MCF 10A (cell line): ENCODE data around the gene MBLAC1. TPM values are rescaled to one million over a fixed set of nuclear protein-coding genes. Genes with fewer than 3 reads are reported as not detected.

Experiments used
- BruUV-seq: library from RNA; stranded (reverse); fragments of 400-500 nt; replicated peaks from 2 replicates; lab custom pipeline; 2021; lab: Mats Ljungman, UMichigan
- CTCF ChIA-PET: fragments of 300-600 bp; sonication (Branson Sonifier 250); formaldehyde crosslinking; extraction: SDS; loops from one replicate; lab custom pipeline; 2021; ENCODE audit warnings: antibody characterized with exemption, inconsistent platforms; lab: Yijun Ruan, JAX
- POLR2A ChIA-PET: fragments of 300-600, 350-650 bp; sonication (Branson Sonifier 250); formaldehyde crosslinking; extraction: SDS; loops from one replicate; lab custom pipeline; 2020; ENCODE audit warnings: antibody characterized with exemption, inconsistent platforms; lab: Yijun Ruan, JAX
- DNase-seq: peaks from one replicate; pipeline ENCODE4 v3.0.0-alpha.2; 2018; ENCODE audit not compliant: unreplicated experiment
- H3K27ac Mint-ChIP-seq: one replicate; pipeline ENCODE4 v1.8.0; 2022; ENCODE audit warnings: mild to moderate bottlenecking, low read depth, mixed read lengths; ENCODE audit not compliant: unreplicated experiment
- H3K27me3 Mint-ChIP-seq: one replicate; pipeline ENCODE4 v1.8.0; 2022; ENCODE audit warnings: mixed read lengths; ENCODE audit not compliant: insufficient read depth, unreplicated experiment
- H3K36me3 Mint-ChIP-seq: one replicate; pipeline ENCODE4 v1.8.0; 2022; ENCODE audit warnings: mild to moderate bottlenecking, moderate library complexity, mixed read lengths; ENCODE audit not compliant: insufficient read depth, unreplicated experiment
- H3K4me1 Mint-ChIP-seq: one replicate; pipeline ENCODE4 v1.8.0; 2022; ENCODE audit warnings: mixed read lengths; ENCODE audit not compliant: insufficient read depth, unreplicated experiment
- H3K4me3 Mint-ChIP-seq: one replicate; pipeline ENCODE4 v1.8.0; 2022; ENCODE audit warnings: mild to moderate bottlenecking, moderate library complexity, mixed read lengths; ENCODE audit not compliant: unreplicated experiment
- H3K9me3 Mint-ChIP-seq: one replicate; pipeline ENCODE4 v1.8.0; 2022; ENCODE audit warnings: mixed read lengths; ENCODE audit not compliant: unreplicated experiment
- CTCF ChIP-seq: fragments of 200-600 bp; IDR thresholded peaks from one replicate; pipeline ENCODE4 v1.8.0; 2022; ENCODE audit warnings: antibody characterized with exemption, mild to moderate bottlenecking; ENCODE audit not compliant: unreplicated experiment
- intact Hi-C: fragments of 100-400 bp; cut with micrococcal nuclease; formaldehyde crosslinking; loops from 2 replicates; pipeline ENCODE4 v1.14.1; 2022
- microRNA-seq: library from miRNA; unstranded; fragments of <30 nt; microRNA quantifications from one replicate; pipeline ENCODE4 v1.2.0, GENCODE V29; 2022
- total RNA-seq: library from RNA; stranded (reverse); gene quantifications from 2 replicates; pipeline ENCODE4 v1.2.3, GENCODE V29; 2022

The MBLAC1 gene
- total RNA-seq, 1 experiment from 2014 or later, result 3.2 TPM

DNA sequence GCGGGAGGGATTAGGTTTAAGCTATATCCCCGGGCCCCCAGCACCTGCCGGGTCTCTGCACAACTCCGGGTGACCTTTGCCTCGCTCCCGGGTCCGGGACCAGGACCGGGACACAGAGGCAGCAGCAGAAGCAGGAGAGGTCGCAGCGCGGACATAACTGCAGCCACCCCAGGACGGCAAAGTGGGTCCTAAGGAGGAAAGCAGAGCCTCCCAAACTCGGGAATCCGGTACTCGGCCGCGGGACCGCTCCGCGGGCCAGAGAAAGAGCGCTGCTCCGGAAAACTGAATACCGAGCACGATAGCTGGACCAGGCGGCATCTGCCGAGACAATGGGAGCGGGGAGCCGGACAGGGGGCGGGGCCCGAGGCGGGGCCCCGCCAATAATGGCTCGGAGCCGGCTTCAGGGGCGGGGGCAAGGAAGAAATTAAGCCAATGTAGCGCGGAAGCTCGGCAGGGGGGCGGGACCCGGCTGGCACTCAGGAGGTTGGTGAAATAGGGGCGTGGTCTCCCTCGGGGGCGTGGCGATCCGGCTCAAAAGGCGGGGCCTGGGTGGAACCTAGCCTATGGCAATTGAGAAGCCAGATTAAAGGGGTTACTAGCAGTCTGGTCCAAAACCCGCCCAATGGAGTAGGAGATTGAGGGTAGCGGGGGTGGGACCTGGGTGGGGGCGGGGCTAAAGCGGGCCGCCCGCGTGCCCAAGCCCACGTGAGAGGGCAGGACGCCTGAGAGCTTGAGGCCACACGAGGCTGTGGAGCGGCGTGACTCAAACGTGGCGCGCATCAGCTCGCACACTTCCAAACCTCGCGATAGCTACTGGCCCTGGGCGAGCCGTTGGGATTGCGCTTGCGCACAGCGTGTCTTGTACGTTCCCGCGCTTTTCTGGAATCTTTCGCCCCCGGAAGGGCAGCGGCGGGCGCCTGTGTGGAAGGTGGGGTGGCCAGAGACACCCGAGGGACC is 50.6 kb downstream of the MBLAC1 start, which contains the start of the genes GPC2 and STAG3:
Gene GPC2, minus strand, starts transcription at position 337 of the 957 bp plus-strand sequence. Its CDS starts 182 bp downstream, at position 155.
Gene STAG3, plus strand, starts transcription at position 874 of the 957 bp plus-strand sequence. CDS start 2,639 bp downstream, outside the sequence.
- BruUV-seq, result no TSS peak
- H3K4me3 Mint-ChIP-seq, result peak within 1 kb of the TSS; percentile 73
- no peak for TF ChIP-seq CTCF
- H3K27ac Mint-ChIP-seq, result no peak within 1 kb of the TSS
- CTCF ChIA-PET, result interaction anchor here (0.6 kb wide), 1 partner anchor 14 kb away, joined by 3 read pairs; no protein-coding TSS in a partner anchor
- H3K9me3 Mint-ChIP-seq, result no peaks in the 10 kb centered on the region
- intact Hi-C loops, result no loop called here
- peak; percentile 95 for DNase-seq
- H3K36me3 Mint-ChIP-seq, result no peaks in the 10 kb centered on the region
- H3K27me3 Mint-ChIP-seq, result no peaks in the 10 kb centered on the region
- peaks cover 10% of the 10 kb centered on the region for H3K4me1 Mint-ChIP-seq
- POLR2A ChIA-PET, result interaction anchor here (0.7 to 1.7 kb wide), 9 partner anchors 9 to 251 kb away, joined by 3 to 8 read pairs (median 5); partner anchors contain the start of genes GAL3ST4, LAMTOR4, TRAPPC14 and ZCWPW1

Small RNA genes lying within 50 kb of the gene (microRNA-seq; reads per million reads assigned to microRNA genes)
- gene MIR106B, result 2,609 reads per million, percentile 90 among the genes with 10 or more reads in this experiment
- 669 reads per million, percentile 84 among the genes with 10 or more reads in this experiment for gene MIR25
- gene MIR4658, result not detected
- gene MIR93, result 7,074 reads per million, percentile 95 among the genes with 10 or more reads in this experiment

Other genes with a start within 250 kb of the MBLAC1 start
- gene OR2AE1, start 249.9 kb upstream of the MBLAC1 start, total RNA-seq, result not detected in 2 replicates
- 28.1 and 28.2 TPM in 2 replicates for gene TRIM4, start 207.4 kb upstream of the MBLAC1 start, total RNA-seq
- gene GJC3, start 197.3 kb upstream of the MBLAC1 start, total RNA-seq, result not detected in 2 replicates
- 0.58 and 0.59 TPM in 2 replicates for gene AZGP1, start 150.9 kb upstream of the MBLAC1 start, total RNA-seq
- 80.2 and 86.2 TPM in 2 replicates for gene ZKSCAN1, start 111.4 kb upstream of the MBLAC1 start, total RNA-seq
- 13.8 and 14.7 TPM in 2 replicates for gene ZSCAN21, start 77.2 kb upstream of the MBLAC1 start, total RNA-seq
- 23.7 and 24.8 TPM in 2 replicates for gene ZNF3, start 45.2 kb upstream of the MBLAC1 start, total RNA-seq
- 85.2 and 103 TPM in 2 replicates for gene COPS6, start 38.0 kb upstream of the MBLAC1 start, total RNA-seq
- 38.5 and 67.8 TPM in 2 replicates for gene MCM7, start 25.6 kb upstream of the MBLAC1 start, total RNA-seq
- gene AP4M1, start 25.3 kb upstream of the MBLAC1 start, total RNA-seq, result 13.5 and 13.6 TPM in 2 replicates
- 47.2 and 58.9 TPM in 2 replicates for gene TAF6, start 7.6 kb upstream of the MBLAC1 start, total RNA-seq
- 2.9 and 3.0 TPM in 2 replicates for gene CNPY4, start 7.3 kb upstream of the MBLAC1 start, total RNA-seq
- gene LAMTOR4, start 22.0 kb downstream of the MBLAC1 start, total RNA-seq, result 76.6 and 87.3 TPM in 2 replicates
- 18.0 and 21.7 TPM in 2 replicates for gene TRAPPC14, start 31.8 kb downstream of the MBLAC1 start, total RNA-seq
- 0.17 and 0.26 TPM in 2 replicates for gene GAL3ST4, start 41.6 kb downstream of the MBLAC1 start, total RNA-seq
- 0.65 and 1.0 TPM in 2 replicates for gene GPC2, start 50.4 kb downstream of the MBLAC1 start, total RNA-seq
- 1.1 and 1.5 TPM in 2 replicates for gene STAG3, start 51.0 kb downstream of the MBLAC1 start, total RNA-seq
- 0.74 TPM in 1 of 2 replicates, not detected in the other for gene PVRIG, start 93.0 kb downstream of the MBLAC1 start, total RNA-seq
- not detected in 2 replicates for gene SPDYE3, start 180.7 kb downstream of the MBLAC1 start, total RNA-seq
- gene PILRB, start 231.2 kb downstream of the MBLAC1 start, total RNA-seq, result 39.8 and 56.2 TPM in 2 replicates
- 0.65 and 1.6 TPM in 2 replicates for gene PILRA, start 246.5 kb downstream of the MBLAC1 start, total RNA-seq